ENCODE measurements around the gene BRINP1.

BRINP1 gene

GRCh38 chr9:119343059-119343990 is 25.9 kb downstream of the BRINP1 start:
- no peak for DNase-seq (ENCODE audit: low spot score)

DNA sequence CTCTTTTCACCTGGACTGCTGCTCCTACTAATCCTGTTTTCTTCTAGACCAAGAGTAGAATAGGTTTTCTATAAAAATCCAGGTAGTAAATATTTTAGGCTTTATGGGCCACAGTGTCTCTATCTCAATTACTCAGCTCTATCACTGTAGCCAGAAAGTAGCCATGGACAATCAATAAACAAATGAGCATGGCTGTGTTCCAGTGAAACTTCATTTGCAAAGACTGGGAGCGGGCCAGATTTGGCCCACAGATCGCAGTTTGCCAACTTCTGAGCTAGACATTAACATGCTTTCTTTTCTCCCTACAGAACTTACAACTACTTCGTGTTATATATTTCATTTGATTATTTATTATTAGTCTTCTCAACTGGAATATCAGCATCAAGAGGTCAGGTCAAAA is 30.2 kb downstream of the BRINP1 start:
- DNase-seq (ENCODE audit: low spot score) = no peak

DNA sequence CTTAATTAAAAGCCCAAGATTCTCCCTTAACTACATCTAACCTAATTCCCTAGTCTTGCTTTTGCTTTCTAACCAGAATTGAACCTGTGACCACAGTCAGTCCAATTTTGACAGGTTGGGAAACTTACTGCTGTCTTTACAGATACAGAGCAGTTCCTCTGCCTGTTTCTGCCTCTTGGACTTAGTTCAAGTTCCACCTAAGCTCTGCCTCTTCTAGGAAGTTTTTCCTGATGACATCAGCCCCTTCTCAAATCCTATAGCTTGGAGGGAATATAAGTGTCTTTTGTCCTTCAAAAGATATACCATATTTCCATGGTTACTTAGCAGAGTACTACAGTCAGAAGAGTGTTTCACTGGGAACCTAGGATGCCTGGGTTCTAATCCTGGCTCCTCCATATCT is 31.7 kb downstream of the BRINP1 start:
- no peak for DNase-seq (ENCODE audit: low spot score)

DNA sequence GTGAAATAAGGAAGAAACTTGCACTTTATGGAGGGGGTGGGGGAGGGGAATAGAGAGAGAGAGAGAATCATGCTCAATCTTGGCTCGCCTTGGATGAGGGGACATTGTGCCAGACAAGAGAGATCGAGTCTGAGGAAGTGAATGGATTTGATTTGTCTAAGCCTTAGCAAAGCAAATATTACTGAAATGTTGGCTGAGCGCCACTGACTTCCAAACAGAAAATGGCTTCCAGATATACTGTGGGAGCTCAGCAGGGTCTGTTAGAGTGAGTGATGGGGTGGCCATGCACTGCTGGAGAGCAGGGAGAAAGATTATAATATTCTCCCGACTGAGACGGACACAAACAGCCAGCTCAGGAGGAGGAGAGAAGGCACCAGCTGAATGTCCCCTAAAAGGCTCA is 34.5 kb downstream of the BRINP1 start:
- no peak for DNase-seq (ENCODE audit: low spot score)

DNA sequence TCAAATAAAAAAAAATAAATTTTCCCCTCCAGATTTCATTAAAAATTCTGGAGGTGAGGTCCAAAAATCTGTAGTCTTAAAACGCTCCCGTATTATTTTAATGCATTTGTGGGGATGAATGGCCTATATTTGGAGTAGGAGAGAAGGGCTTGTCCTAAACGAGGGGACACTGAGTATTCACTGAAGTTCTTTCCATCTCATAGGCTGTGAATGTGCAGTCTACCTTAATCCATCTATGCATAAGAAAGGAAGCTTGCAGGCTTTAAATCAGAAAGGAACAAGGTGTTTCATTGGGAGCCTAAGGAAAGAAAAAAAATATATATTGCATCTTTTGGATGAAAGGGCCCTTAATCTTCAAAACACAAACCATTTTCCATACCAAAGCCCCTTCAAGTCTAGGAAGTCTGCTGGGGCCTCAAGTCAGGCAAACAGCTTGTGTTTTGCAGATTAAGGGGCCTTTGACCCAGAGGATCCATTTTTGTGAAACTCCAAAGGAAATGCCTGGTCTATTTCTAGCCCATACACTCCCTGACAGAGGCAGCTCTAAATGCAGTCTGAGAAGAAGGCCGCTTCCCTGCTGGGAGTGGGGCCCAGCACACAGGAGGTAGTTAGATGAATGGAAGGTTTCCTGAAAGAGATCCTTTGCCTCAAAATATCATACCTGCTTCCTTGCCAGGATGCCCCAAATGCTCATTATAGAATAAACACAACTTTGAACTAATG is 35.6 kb downstream of the BRINP1 start:
- no peak for DNase-seq (ENCODE audit: low spot score)

DNA sequence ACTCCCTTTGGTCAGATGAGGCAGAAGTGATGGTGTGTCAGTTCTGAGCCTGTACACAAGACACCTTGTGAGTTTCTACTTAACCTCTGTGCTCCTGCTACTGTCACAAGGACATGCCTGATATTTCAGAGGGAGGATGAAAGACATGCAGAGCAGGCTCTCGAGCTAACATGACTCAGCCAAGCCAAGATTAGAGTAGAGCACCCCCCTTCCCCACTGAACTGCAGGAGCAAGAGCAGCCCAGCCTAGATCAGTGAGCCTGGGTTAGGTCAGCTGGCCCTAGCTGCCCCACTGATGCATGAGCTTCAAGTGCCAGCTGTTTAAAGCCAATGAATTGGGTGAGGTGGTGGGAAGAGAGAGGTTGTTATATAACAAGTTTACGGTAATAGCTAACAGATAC is 36.7 kb downstream of the BRINP1 start:
- no peak for DNase-seq (ENCODE audit: low spot score)

DNA sequence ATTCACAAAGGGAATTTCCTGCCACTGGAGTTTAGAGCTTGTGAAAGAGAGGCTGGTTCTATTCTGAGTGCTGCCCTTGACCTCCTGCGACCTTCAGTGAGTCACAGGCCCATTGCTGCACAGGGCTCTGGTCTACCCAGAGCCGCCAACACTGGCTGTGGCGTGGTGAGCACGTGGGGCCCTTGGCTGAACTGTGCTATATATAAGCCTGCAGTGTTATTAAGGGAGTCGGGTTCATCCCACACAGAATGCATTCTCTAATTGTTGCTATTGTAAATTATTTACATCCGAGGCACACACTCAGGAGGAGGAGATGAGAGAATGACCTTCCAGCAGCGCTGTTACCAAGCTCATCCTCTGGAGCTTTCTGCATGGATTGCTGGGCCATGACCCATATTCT is 47.1 kb downstream of the BRINP1 start:
- no peak for DNase-seq (ENCODE audit: low spot score)

GRCh38 chr9:119318371-119318770 is 50.9 kb downstream of the BRINP1 start:
- DNase-seq (ENCODE audit: low spot score) = no peak

DNA sequence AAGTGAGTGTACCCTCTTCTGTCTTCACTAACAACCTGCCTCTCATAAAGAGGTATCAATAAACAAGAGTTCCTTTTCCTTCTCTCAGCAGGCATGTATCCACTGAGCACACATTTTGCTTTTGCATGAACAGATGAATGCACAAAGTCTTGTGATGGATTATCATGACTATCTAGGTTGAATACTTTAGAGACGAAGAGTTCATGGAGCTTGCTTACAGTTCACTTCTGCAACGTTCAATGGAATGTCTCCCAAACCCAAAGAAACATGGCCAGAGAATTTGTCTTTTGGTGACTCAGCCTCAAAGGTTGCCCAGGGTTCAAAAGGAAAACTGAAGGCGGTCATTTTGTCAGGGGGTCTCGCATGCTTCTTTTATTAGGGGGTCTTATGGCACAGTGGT is 55.4 kb downstream of the BRINP1 start:
- no peak for DNase-seq (ENCODE audit: low spot score)

DNA sequence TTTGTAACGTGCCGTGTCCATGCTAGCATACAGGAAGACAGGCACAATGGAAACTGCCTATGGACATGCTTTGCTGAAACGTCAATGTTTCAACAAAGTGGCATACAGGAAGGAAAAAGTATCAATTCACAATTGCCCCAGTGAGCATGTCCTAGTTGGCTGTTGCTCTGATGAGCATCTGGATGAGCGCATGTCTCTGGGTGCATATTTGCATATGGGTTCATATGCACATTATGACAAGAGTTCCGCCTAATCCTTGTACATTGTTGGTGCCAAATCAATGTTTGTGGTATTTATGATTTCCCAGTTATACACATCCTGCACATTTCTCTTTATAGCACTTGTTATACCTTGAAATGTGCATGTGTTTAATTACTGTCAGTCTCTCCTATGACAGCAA is 58.5 kb downstream of the BRINP1 start:
- no peak for DNase-seq (ENCODE audit: low spot score)

GRCh38 chr9:119307471-119307870 is 61.8 kb downstream of the BRINP1 start:
- no peak for DNase-seq (ENCODE audit: low spot score)

- no peak for DNase-seq (ENCODE audit: low spot score)
These were observed 64.7 kb downstream of the BRINP1 start for GRCh38 chr9:119304555-119304954.

- no peak for DNase-seq (ENCODE audit: low spot score)
These were observed 66.1 kb downstream of the BRINP1 start for GRCh38 chr9:119302988-119303698.

DNA sequence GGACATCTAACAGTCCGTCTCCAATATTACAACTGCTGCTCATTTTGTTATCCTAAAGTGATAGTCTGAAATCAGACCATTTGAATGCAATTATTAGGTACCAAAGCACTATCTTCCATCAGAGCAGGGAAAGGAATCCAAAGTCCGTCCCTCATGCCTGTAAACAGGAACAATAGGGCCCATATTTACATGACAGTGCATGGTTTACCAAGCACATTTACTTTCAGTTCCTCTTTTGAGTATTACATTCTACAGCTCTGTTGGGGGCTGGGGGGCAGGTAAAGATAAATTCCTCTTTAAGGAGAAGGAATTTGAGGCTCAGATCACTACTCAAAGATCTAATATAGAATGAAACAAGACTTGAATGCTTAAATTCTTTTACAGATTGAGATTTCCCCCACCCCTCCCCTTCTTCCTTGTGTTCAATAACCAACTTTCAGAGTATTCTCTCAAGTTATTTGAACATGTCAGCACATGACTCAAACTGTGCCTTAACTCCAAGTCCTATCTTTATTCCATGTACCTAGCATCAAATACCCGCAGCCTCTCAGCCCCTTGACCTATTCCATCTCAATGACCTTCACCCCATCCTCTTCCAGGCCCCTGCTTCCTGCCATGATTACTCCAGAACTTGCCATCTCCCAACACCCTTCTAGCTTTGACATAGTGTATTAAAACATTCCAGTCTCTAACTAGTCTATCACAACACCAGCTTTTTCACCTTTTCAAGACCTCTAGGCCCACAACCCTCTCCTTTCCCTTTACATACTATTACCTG is 71.0 kb downstream of the BRINP1 start:
- DNase-seq (ENCODE audit: low spot score) = no peak

DNA sequence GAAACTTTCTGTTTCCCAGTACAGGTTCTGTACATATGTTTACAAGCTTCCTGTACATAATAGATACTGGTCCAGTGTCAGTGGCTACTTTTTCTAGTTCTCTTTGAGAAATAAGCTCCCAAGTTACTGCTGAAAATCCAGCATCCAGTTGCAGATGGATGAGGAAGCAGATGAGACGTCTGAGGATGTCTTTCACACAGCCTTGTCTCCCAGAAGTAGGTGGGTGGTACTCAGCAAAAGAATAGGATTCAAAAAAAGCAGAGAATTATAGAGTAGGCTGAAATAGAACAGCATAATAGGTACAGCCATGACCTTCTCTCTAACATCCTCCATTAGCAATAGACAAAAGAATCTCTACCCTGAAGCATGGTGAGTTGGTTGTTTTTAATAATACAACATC is 77.7 kb downstream of the BRINP1 start:
- no peak for DNase-seq (ENCODE audit: low spot score)

DNA sequence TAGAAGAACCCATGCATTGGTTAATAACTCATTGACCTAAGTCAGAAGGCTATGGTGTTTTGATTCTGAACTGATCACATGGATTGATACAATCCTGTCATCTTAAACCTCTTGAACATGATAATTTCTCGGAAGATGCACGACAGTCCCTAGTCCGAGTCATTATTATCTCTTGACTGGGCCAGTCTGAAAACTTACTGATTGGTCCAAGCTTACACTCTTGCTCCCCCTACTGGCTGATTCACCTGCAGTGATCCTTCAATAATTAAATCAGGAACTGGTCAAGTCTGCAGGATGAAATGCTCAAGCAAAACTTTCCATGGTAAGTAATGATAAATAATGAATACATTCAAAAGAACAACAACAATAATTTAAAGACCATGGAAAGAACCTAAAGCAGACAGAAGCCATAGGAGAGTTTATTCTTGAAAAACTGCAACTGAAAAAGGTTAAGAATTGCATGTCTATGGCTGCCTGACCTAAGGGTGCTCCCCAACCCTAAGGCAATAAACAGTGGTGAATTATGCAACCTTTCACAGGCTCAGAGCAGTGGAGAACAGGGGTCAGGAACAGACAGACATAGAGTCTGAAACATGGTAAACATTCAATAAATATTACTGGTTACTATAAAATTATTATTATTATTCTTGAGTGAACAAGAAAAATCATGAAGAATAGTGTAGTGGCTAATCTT is 79.3 kb downstream of the BRINP1 start:
- no peak for DNase-seq (ENCODE audit: low spot score)

- DNase-seq (ENCODE audit: low spot score) = no peak
These were observed 84.5 kb downstream of the BRINP1 start for GRCh38 chr9:119284587-119285337.

- DNase-seq (ENCODE audit: low spot score) = no peak
These were observed 85.1 kb downstream of the BRINP1 start for GRCh38 chr9:119284118-119284517.

GRCh38 chr9:119283078-119283794 is 86.0 kb downstream of the BRINP1 start:
- no peak for DNase-seq (ENCODE audit: low spot score)
